Aorta (tissue), 5 donors: ENCODE data around the gene C10orf90. TPM values are rescaled to one million over a fixed set of nuclear protein-coding genes. Genes with fewer than 3 reads are reported as not detected.

Source experiments
- ATAC-seq: fragments of 200-7000 bp; cut with Tn5 transposase; one replicate; pipeline ENCODE4 v1.9.1; 2022; ENCODE audit warnings: moderate library complexity; ENCODE audit not compliant: low FRiP score
- DNase-seq, 2 donors: peaks; one replicate each; pipeline ENCODE4 v3.0.0-alpha.2; 2020
- H3K27ac ChIP-seq, 2 donors: one replicate each; pipeline ENCODE4 v1.5.1; 2013; ENCODE audit warnings: low read length in 2 of 2, mild to moderate bottlenecking in 2 of 2, moderate library complexity in 2 of 2, control low read depth in 1 of 2, inconsistent platforms in 1 of 2, low read depth in 1 of 2
- H3K27me3 ChIP-seq, 2 donors: one replicate each; pipeline ENCODE4 v1.6.1; 2013; ENCODE audit warnings: control low read depth in 1 of 2, low read length in 1 of 2, mild to moderate bottlenecking in 1 of 2, moderate library complexity in 1 of 2; ENCODE audit not compliant: insufficient read depth in 2 of 2, control insufficient read depth in 1 of 2
- H3K36me3 ChIP-seq, 2 donors: one replicate each; pipeline ENCODE4 v1.6.1; 2013; ENCODE audit warnings: control low read depth in 1 of 2, low read length in 1 of 2, mild to moderate bottlenecking in 1 of 2; ENCODE audit not compliant: insufficient read depth in 2 of 2, control insufficient read depth in 1 of 2
- H3K4me1 ChIP-seq, 2 donors: one replicate each; pipeline ENCODE4 v1.6.1; 2013; ENCODE audit warnings: low read length in 2 of 2, control low read depth in 1 of 2, mild to moderate bottlenecking in 1 of 2, moderate library complexity in 1 of 2; ENCODE audit not compliant: insufficient read depth in 2 of 2, control insufficient read depth in 1 of 2
- H3K4me3 ChIP-seq, 2 donors: one replicate each; pipeline ENCODE4 v1.5.1; 2013; ENCODE audit warnings: low read length in 2 of 2, control low read depth in 1 of 2, mild to moderate bottlenecking in 1 of 2
- H3K9me3 ChIP-seq: one replicate; pipeline ENCODE4 v1.6.1; 2013; ENCODE audit warnings: mild to moderate bottlenecking, low read length; ENCODE audit not compliant: control insufficient read depth
- WGBS, 2 donors: extraction: QIAGEN DNeasy Blood & Tissue Kit; methylation state at CpG; one replicate each; pipeline ENCODE4 v1.1.7; 2013; 5-methylcytosine and 5-hydroxymethylcytosine counted together
- intact Hi-C, 2 donors: fragments of 100-400 bp; cut with DNase I; formaldehyde crosslinking; loops; one replicate each; pipeline versions ENCODE4 v1.14.2 to v1.15.0; 2022
- polyA plus RNA-seq, 2 donors: library from polyadenylated mRNA; stranded (reverse); fragments of 200-250 nt; gene quantifications; one replicate each; pipeline ENCODE4 v1.2.3, GENCODE V29; 2013
- total RNA-seq, 2 donors: library from RNA; stranded (reverse); fragmentation: NEBNext Ultra II Directional; extraction: Animal tissue kit (Norgen Biotek cat#: 25700); gene quantifications; one replicate each; pipeline ENCODE4 v1.2.1, GENCODE V29; 2021
- donor health status: healthy with polysubstance abuse.
- donor health status: Bipolar disorder and iron deficiency.
- donor health status: DM: no; HTN: no; CAD: no.
- donor health status: DM: no; HTN: no; CAD: no.
- donor health status: DM: yes; HTN: yes; CAD: no.

Gene C10orf90
- total and polyA plus RNA-seq, 4 donors = not detected

DNA sequence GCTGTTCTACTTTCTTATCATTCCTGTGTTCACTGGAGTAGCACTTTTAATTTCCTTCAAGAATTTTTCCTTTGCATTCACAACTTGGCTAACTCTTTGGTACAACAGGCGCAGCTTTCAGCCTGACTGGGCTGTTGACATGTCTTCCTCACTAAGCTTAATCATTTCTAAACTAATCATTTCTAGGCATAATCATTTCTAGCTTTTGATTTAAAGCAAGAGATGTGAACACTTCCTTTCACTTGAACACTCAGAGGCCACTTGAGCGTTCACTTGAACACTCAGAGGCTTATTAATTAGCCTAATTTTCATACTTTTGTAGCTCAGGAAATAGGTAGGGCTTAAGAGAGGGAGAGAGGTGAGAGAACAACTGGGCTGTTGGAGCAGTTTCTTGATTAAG, 15.9 kb downstream of the C10orf90 start:
- Histone ChIP-seq H3K27me3 (no peaks in the 10 kb centered on the region), H3K27ac (no peak overlapping the region), H3K4me3 (no peak overlapping the region), H3K36me3 (no peaks in the 10 kb centered on the region), H3K4me1 (no peaks in the 10 kb centered on the region), H3K9me3 (no peaks in the 10 kb centered on the region)
- intact Hi-C loops = no loop called here
- ATAC-seq (no peak), DNase-seq (no peak)
- 66 to 81% methylated on average over 2 of the region's 2 CpGs for WGBS, 2 donors

- intact Hi-C loops = no loop called here
- Histone ChIP-seq H3K27ac (no peak overlapping the region), H3K9me3 (no peaks in the 10 kb centered on the region), H3K27me3 (no peaks in the 10 kb centered on the region), H3K4me3 (no peak overlapping the region), H3K36me3 (no peaks in the 10 kb centered on the region), H3K4me1 (no peaks in the 10 kb centered on the region)
- no peak for ATAC-seq
- WGBS, 2 donors = 66 to 68% methylated on average over 3 of the region's 3 CpGs
- no peak for DNase-seq
Observed at GRCh38 chr10:126651467-126651866, 19.0 kb downstream of the C10orf90 start.

DNA sequence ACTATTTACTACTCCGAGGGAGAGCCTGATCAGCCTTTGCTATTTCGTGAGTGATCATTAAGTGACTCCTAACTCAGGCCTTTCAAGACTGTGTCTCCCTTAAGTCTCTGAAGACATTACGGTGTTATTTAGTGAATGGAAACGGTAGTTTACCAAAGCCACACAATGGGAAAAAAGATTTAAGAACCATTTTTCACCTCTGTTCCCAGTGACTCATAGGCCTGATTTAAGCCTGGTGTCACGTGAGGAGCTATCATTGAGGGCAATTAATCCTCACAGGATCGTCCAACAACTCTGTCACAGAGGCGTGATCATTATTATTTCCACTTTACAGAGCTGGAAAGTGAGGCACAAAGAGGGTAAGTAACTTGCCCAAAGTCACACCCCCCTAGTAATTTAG, 20.3 kb downstream of the C10orf90 start:
- Histone ChIP-seq H3K9me3 (no peaks in the 10 kb centered on the region), H3K4me3 (no peak overlapping the region), H3K27me3 (no peaks in the 10 kb centered on the region), H3K27ac (no peak overlapping the region), H3K4me1 (no peaks in the 10 kb centered on the region), H3K36me3 (no peaks in the 10 kb centered on the region)
- 74 to 75% methylated on average over 7 of the region's 7 CpGs for WGBS, 2 donors
- intact Hi-C loops = no loop called here
- ATAC-seq = no peak
- DNase-seq = no peak

- 80 to 83% methylated on average over 5 of the region's 5 CpGs for WGBS, 2 donors
- DNase-seq (no peak), ATAC-seq (no peak)
- intact Hi-C loops = no loop called here
- Histone ChIP-seq H3K4me3 (no peak overlapping the region), H3K36me3 (no peaks in the 10 kb centered on the region), H3K4me1 (no peaks in the 10 kb centered on the region), H3K27ac (no peak overlapping the region), H3K9me3 (no peaks in the 10 kb centered on the region), H3K27me3 (no peaks in the 10 kb centered on the region)
Observed at GRCh38 chr10:126647116-126647515, 23.4 kb downstream of the C10orf90 start.

- WGBS, 2 donors = 37 to 40% methylated on average over 4 of the region's 4 CpGs
- ATAC-seq = no peak
- DNase-seq = no peak
- Histone ChIP-seq H3K36me3 (no peaks in the 10 kb centered on the region), H3K4me1 (no peaks in the 10 kb centered on the region), H3K9me3 (no peaks in the 10 kb centered on the region), H3K27me3 (no peaks in the 10 kb centered on the region), H3K4me3 (no peak overlapping the region), H3K27ac (no peak overlapping the region)
- intact Hi-C loops = no loop called here
Observed at GRCh38 chr10:126646110-126646509, 24.4 kb downstream of the C10orf90 start.

DNA sequence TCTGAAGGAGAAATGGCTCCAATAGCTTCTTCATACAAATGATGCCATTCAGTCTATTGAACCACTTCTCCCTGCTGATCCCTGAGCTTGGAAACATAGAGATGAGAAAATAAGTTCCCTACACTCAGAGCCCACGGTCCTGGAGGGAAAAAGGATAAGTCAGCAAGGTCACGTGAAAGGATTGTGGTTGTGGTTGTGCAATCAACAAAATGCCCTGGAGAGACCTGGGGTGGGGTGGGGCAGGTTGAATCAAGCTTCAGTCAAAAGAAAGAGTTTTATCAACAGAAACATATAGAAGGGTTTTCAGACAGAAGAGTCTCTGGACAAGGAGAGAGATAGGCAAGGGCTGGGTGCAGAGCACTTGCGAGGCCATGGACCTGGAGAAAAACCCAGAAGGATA, 30.1 kb downstream of the C10orf90 start:
- Histone ChIP-seq H3K4me1 (no peaks in the 10 kb centered on the region), H3K9me3 (no peaks in the 10 kb centered on the region), H3K4me3 (no peak overlapping the region), H3K27ac (no peak overlapping the region), H3K27me3 (no peaks in the 10 kb centered on the region), H3K36me3 (no peaks in the 10 kb centered on the region)
- WGBS, 2 donors = 75% methylated on average over 3 of the region's 3 CpGs
- ATAC-seq = no peak
- DNase-seq = no peak
- intact Hi-C loops = no loop called here

DNA sequence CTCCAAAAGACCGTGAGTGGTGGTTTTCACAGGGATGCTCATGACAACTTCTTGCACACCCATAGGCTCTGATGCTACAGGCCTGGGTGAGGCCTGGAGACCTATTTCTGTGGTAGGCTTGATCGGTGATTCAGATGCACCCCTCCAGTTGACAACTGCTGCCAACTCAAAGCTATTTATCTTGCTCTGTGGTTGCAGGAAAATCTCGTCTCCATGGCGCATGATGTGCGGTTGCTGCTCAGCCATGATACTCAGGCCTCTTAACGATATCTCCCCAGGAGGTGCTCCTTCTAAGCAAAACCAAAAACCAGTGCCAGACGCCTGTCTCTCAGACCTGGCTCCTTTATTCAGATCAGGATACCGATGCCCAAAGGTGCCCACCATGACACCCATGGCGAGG, 31.4 kb downstream of the C10orf90 start:
- no peaks in the 10 kb centered on the region for H3K9me3 ChIP-seq
- 89% methylated on average over 9 of the region's 9 CpGs for WGBS, 2 donors
- no peaks in the 10 kb centered on the region for H3K27me3 ChIP-seq
- no peaks in the 10 kb centered on the region for H3K4me1 ChIP-seq
- intact Hi-C loops = no loop called here
- no peak overlapping the region for H3K27ac ChIP-seq
- ATAC-seq (no peak), DNase-seq (no peak)
- H3K36me3 ChIP-seq = no peaks in the 10 kb centered on the region
- no peak overlapping the region for H3K4me3 ChIP-seq

DNA sequence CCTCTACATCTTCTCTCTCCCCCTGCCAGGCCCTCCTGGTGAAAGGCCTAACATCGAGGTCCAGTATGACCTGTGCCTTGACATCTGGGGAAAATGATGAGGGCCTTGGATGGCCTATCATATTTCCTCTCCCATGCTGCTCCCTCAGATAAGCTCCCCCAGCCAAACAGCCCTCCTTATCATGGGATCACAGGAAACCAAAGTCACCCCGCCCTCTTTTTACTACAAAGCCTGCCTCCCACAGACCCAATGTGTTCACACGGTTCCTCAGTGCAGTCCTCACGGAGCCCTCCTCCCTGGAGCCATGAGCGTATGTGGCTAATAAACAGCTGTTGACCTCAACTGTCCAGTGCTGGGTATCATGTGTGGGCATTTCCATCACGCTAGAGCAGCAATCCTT, 32.0 kb downstream of the C10orf90 start:
- WGBS, 2 donors = 73 to 74% methylated on average over 6 of the region's 6 CpGs

DNA sequence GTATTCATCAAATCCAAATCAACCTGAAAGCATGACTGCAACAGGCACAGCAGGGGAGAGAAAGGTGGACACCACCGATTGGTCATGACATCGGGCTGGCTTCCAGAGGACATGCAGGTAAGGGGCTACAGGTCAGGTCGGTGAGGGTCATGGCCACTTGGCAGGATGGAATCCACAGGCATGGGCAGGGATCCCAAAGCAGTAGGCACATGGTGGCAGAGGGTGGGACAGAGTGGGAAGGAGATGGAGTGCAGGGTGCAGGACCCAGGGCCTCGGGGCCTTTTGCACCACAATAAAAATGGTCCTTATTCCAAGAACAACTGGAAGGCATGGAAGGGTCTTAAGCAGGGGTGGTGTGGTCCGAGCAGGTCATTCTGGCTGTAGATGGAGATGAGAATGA, 33.0 kb downstream of the C10orf90 start:
- H3K27ac ChIP-seq = no peak overlapping the region
- intact Hi-C loops = no loop called here

More for the DNA sequence above, 32.0 kb downstream of the C10orf90 start:
- Histone ChIP-seq H3K27me3 (no peaks in the 10 kb centered on the region), H3K9me3 (no peaks in the 10 kb centered on the region), H3K4me3 (no peak overlapping the region), H3K36me3 (no peaks in the 10 kb centered on the region), H3K27ac (no peak overlapping the region), H3K4me1 (no peaks in the 10 kb centered on the region)
- DNase-seq (no peak), ATAC-seq (no peak)
- intact Hi-C loops = no loop called here

More for the DNA sequence above, 33.0 kb downstream of the C10orf90 start:
- WGBS, 2 donors = 86% methylated on average over 5 of the region's 5 CpGs
- no peak for ATAC-seq
- Histone ChIP-seq H3K9me3 (no peaks in the 10 kb centered on the region), H3K4me1 (no peaks in the 10 kb centered on the region), H3K36me3 (no peaks in the 10 kb centered on the region), H3K27me3 (no peaks in the 10 kb centered on the region), H3K4me3 (no peak overlapping the region)
- no peak for DNase-seq
